DOHH2 (cell line): ENCODE results near the gene TNPO1.

Experiments used
- H3F3A ChIP-seq: fragments of 200-600 bp; sonication (generic), shearing (Covaris generic); 2 replicates; pipeline ENCODE4 v1.6.0; 2016; ENCODE audit warnings: antibody characterized with exemption, mild to moderate bottlenecking; ENCODE audit not compliant: control insufficient read depth, insufficient read depth
- H3K27ac ChIP-seq: fragments of 200-600 bp; sonication (generic); 2 replicates; pipeline ENCODE4 v1.5.1; 2014; ENCODE audit warnings: low read depth, mild to moderate bottlenecking, low read length, moderate library complexity
- H3K27me3 ChIP-seq: fragments of 200-600 bp; sonication (generic); 2 replicates; pipeline ENCODE4 v1.6.1; 2014; ENCODE audit warnings: mild to moderate bottlenecking, low read length, mixed read lengths; ENCODE audit not compliant: control insufficient read depth
- H3K36me3 ChIP-seq: fragments of 200-600 bp; sonication (generic); 2 replicates; pipeline ENCODE4 v1.6.1; 2014; ENCODE audit warnings: mild to moderate bottlenecking, low read length, moderate library complexity, mixed read lengths; ENCODE audit not compliant: control insufficient read depth
- H3K4me1 ChIP-seq: fragments of 200-600 bp; sonication (generic); 2 replicates; pipeline ENCODE4 v1.6.1; 2014; ENCODE audit warnings: mild to moderate bottlenecking, low read length, mixed read lengths; ENCODE audit not compliant: control insufficient read depth
- H3K4me2 ChIP-seq: fragments of 200-600 bp; sonication (generic); 2 replicates; pipeline ENCODE4 v1.6.0; 2014; ENCODE audit warnings: mild to moderate bottlenecking, low read length, moderate library complexity
- H3K4me3 ChIP-seq: fragments of 200-600 bp; sonication (generic); 2 replicates; pipeline ENCODE4 v1.5.1; 2014; ENCODE audit warnings: mild to moderate bottlenecking, low read length, mixed read lengths
- H3K79me2 ChIP-seq: fragments of 200-600 bp; sonication (generic); 2 replicates; pipeline ENCODE4 v1.6.1; 2014; ENCODE audit warnings: mild to moderate bottlenecking, low read length, mixed read lengths; ENCODE audit not compliant: control insufficient read depth
- H3K9me2 ChIP-seq: fragments of 200-600 bp; sonication (generic); replicated peaks from 2 replicates; pipeline ENCODE4 v1.6.1; 2014; ENCODE audit warnings: mild to moderate bottlenecking, low read length, mixed read lengths; ENCODE audit not compliant: control insufficient read depth
- H3K9me3 ChIP-seq: fragments of 200-600 bp; sonication (generic); 2 replicates; pipeline ENCODE4 v1.6.1; 2014; ENCODE audit warnings: antibody characterized with exemption, low read length, mixed read lengths; ENCODE audit not compliant: control insufficient read depth, insufficient read depth
- H4K20me1 ChIP-seq: fragments of 200-600 bp; sonication (generic); 2 replicates; pipeline ENCODE4 v1.6.0; 2014; ENCODE audit warnings: low read depth, mild to moderate bottlenecking, antibody characterized with exemption, low read length, moderate library complexity; ENCODE audit not compliant: control insufficient read depth, insufficient read depth
- CTCF ChIP-seq: fragments of 200-600 bp; sonication (generic); IDR thresholded peaks from one replicate; pipeline ENCODE4 v1.5.1; 2014; ENCODE audit warnings: antibody characterized with exemption, mild to moderate bottlenecking, low read depth, low read length; ENCODE audit not compliant: poor library complexity, severe bottlenecking
- EZH2phosphoT487 ChIP-seq: fragments of 200-600 bp; sonication (generic); IDR thresholded peaks from 2 replicates; pipeline ENCODE4 v1.6.1; 2017; ENCODE audit warnings: borderline replicate concordance, mild to moderate bottlenecking, antibody characterized with exemption, low read length, moderate library complexity, mixed read lengths

Gene TNPO1

GRCh38 chr5:72917371-72917776, 100.9 kb downstream of the TNPO1 start:
- peaks cover 7% of the 10 kb centered on the region; the same call in 1 of the 2 replicates for H3K27me3 ChIP-seq
- H3K79me2 ChIP-seq, result no peaks in the 10 kb centered on the region
- no peak overlapping the region for H3K4me3 ChIP-seq
- H3K36me3 ChIP-seq, result no peaks in the 10 kb centered on the region
- peaks cover 37% of the 10 kb centered on the region for H3F3A ChIP-seq
- H3K4me1 ChIP-seq, result no peaks in the 10 kb centered on the region
- H3K4me2 ChIP-seq, result no peak overlapping the region
- no peaks in the 10 kb centered on the region for H3K9me3 ChIP-seq
- H3K9me2 ChIP-seq, result no peaks in the 10 kb centered on the region
- H3K27ac ChIP-seq, result no peak overlapping the region
- no peaks in the 10 kb centered on the region for H4K20me1 ChIP-seq
- no peak for TF ChIP-seq EZH2phosphoT487
- no peak for TF ChIP-seq CTCF

GRCh38 chr5:72920690-72921502, 104.4 kb downstream of the TNPO1 start:
- H3F3A ChIP-seq, result peaks cover 16% of the 10 kb centered on the region; the same call in 1 of the 2 replicates
- H3K4me2 ChIP-seq, result no peak overlapping the region
- TF ChIP-seq CTCF (peak; percentile 34), EZH2phosphoT487 (no peak)
- no peaks in the 10 kb centered on the region for H3K36me3 ChIP-seq
- no peaks in the 10 kb centered on the region for H3K4me1 ChIP-seq
- H3K9me2 ChIP-seq, result no peaks in the 10 kb centered on the region
- H3K27me3 ChIP-seq, result peaks cover 7% of the 10 kb centered on the region; the same call in 1 of the 2 replicates
- no peak overlapping the region for H3K4me3 ChIP-seq
- H4K20me1 ChIP-seq, result no peaks in the 10 kb centered on the region
- no peak overlapping the region for H3K27ac ChIP-seq
- H3K79me2 ChIP-seq, result no peaks in the 10 kb centered on the region
- no peaks in the 10 kb centered on the region; the same call in 1 of the 2 replicates for H3K9me3 ChIP-seq

GRCh38 chr5:72921886-72922285, 105.4 kb downstream of the TNPO1 start:
- no peak overlapping the region for H3K4me3 ChIP-seq
- no peaks in the 10 kb centered on the region; the same call in 1 of the 2 replicates for H3K9me3 ChIP-seq
- no peak overlapping the region for H3K27ac ChIP-seq
- H3F3A ChIP-seq, result peaks cover 13% of the 10 kb centered on the region; the same call in 1 of the 2 replicates
- H3K27me3 ChIP-seq, result peaks cover 7% of the 10 kb centered on the region; the same call in 1 of the 2 replicates
- no peaks in the 10 kb centered on the region for H4K20me1 ChIP-seq
- H3K4me2 ChIP-seq, result no peak overlapping the region
- H3K4me1 ChIP-seq, result no peaks in the 10 kb centered on the region
- no peaks in the 10 kb centered on the region for H3K79me2 ChIP-seq
- H3K9me2 ChIP-seq, result no peaks in the 10 kb centered on the region
- no peaks in the 10 kb centered on the region for H3K36me3 ChIP-seq
- TF ChIP-seq CTCF (no peak), EZH2phosphoT487 (no peak)
